Measurements from ENCODE around the gene PPP1R13B. TPM values are rescaled to one million over a fixed set of nuclear protein-coding genes. Genes with fewer than 3 reads are reported as not detected.

PPP1R13B gene
- polyA plus RNA-seq, 1 donor (not counting 4 experiments of a cell fraction or from before 2014, with no cell fraction given), result 7.7 TPM

DNA sequence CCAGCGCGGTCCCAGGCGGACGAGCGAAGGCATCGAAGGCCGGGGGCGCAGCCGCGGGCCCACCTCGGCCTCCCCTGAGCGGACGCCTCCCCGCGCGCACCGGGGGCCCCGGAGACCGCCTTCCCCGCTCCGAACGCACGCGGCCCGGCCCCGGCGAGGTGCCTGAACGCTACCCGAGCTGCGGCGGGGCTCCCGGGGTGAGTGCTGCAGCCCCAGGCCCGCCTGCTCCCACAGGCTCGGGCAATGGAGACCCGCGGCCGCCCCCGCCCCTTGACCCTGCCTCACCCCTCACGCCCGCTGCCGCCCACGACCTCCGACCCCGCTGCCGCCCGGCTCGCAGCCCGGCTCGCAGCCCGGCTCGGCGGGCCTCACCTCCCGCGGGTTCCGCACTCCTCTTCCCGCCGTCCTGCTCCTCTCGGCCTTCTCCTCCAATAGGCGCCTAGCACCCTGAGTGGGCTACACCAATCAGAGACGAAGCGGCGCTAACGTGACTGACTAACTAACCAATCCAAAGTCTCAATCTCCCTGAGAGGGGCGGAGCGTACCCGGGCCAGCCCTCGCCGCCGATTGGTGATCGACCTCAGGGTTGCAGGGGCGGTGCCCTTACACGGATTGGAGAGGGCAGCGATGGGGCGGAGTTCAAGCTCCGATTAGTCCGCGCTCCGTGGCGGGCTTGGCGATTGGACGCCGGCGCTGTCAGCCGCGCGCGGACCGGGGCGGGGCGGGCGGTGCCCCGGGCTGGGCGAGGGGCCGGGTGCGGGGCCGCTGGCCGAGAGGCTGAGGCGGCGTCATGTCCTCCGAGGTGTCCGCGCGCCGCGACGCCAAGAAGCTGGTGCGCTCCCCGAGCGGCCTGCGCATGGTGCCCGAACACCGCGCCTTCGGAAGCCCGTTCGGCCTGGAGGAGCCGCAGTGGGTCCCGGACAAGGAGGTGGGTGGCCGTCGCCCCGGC, 132.0 kb downstream of the PPP1R13B start, which contains the start of the genes XRCC3 and ZFYVE21:
TSS of gene XRCC3 (minus strand) at position 400 of the 949 bp plus-strand sequence. CDS start 4,364 bp downstream, outside the sequence.
TSS of gene ZFYVE21 (plus strand) at position 759 of the 949 bp plus-strand sequence. CDS start at position 791, 32 bp downstream.
- H4K20me1 ChIP-seq (ENCODE audit: control insufficient read depth, extremely low read depth, insufficient read depth, low read length), result peaks cover 14% of the 10 kb centered on the region
- peak within 1 kb of the TSS; percentile 84 for H3K4me2 ChIP-seq (ENCODE audit: control insufficient read depth, extremely low read depth, insufficient read depth, low read depth, low read length)
- H2AFZ ChIP-seq (ENCODE audit: control insufficient read depth, low read length), result peak within 1 kb of the TSS; percentile 40
- H3K9me1 ChIP-seq (ENCODE audit: control insufficient read depth, extremely low read depth, insufficient read depth, low read length), result peaks cover 3% of the 10 kb centered on the region
- no peaks in the 10 kb centered on the region for H3K27me3 ChIP-seq (ENCODE audit: control insufficient read depth, extremely low read depth, insufficient read depth, low read length)
- no peaks in the 10 kb centered on the region for H3K9me3 ChIP-seq (ENCODE audit: control insufficient read depth, low read depth, low read length)
- DNase-seq (ENCODE audit: low read depth, low spot score) (peak; percentile 95), FAIRE-seq (peak; percentile 90)
- peak within 1 kb of the TSS; percentile 49 for H3K27ac ChIP-seq (ENCODE audit: control insufficient read depth, insufficient read depth, low read length)
- peaks cover 66% of the 10 kb centered on the region for H3K79me2 ChIP-seq (ENCODE audit: control insufficient read depth, insufficient read depth, low read length)
- H3K4me1 ChIP-seq (ENCODE audit: control insufficient read depth, extremely low read depth, insufficient read depth, low read length), result peaks cover 63% of the 10 kb centered on the region
- peak within 1 kb of the TSS; percentile 81 for H3K9ac ChIP-seq (ENCODE audit: control insufficient read depth, extremely low read depth, insufficient read depth, low read length)
- H3K36me3 ChIP-seq (ENCODE audit: control insufficient read depth in 2 of 2, extremely low read depth in 1 of 2, insufficient read depth in 2 of 2, low read length in 2 of 2), result peaks cover 5 to 6% of the 10 kb centered on the region in 2 experiments
- TF ChIP-seq EZH2 (IDR thresholded peaks at IDR 0.05; ENCODE audit: low read length), result no peak
- TF ChIP-seq, protein P1, sequence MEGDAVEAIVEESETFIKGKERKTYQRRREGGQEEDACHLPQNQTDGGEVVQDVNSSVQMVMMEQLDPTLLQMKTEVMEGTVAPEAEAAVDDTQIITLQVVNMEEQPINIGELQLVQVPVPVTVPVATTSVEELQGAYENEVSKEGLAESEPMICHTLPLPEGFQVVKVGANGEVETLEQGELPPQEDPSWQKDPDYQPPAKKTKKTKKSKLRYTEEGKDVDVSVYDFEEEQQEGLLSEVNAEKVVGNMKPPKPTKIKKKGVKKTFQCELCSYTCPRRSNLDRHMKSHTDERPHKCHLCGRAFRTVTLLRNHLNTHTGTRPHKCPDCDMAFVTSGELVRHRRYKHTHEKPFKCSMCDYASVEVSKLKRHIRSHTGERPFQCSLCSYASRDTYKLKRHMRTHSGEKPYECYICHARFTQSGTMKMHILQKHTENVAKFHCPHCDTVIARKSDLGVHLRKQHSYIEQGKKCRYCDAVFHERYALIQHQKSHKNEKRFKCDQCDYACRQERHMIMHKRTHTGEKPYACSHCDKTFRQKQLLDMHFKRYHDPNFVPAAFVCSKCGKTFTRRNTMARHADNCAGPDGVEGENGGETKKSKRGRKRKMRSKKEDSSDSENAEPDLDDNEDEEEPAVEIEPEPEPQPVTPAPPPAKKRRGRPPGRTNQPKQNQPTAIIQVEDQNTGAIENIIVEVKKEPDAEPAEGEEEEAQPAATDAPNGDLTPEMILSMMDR (optimal IDR thresholded peaks at IDR 0.05 in 1 of 3, IDR thresholded peaks at IDR 0.05 in 1 of 3, conservative IDR thresholded peaks at IDR 0.05 in 1 of 3; ENCODE audit: extremely low read depth in 1 of 3, insufficient read depth in 2 of 3, low read length in 3 of 3), result no peak
- dilution Hi-C loops (cut with MboI; ENCODE audit: extremely low pct_ligation_motif_present, low sequenced_read_pairs), result no loop called here
- peak within 1 kb of the TSS; percentile 72 to 92 (median 86) for H3K4me3 ChIP-seq (ENCODE audit: control insufficient read depth in 2 of 3, extremely low read depth in 1 of 3, insufficient read depth in 2 of 3, low read depth in 1 of 3, low read length in 3 of 3)

GRCh38 chr14:103714063-103714724, 133.2 kb downstream of the PPP1R13B start:
- DNase-seq (ENCODE audit: low read depth, low spot score) (no peak), FAIRE-seq (no peak)
- dilution Hi-C loops (cut with MboI; ENCODE audit: extremely low pct_ligation_motif_present, low sequenced_read_pairs), result no loop called here
- TF ChIP-seq, protein P1 (optimal IDR thresholded peaks at IDR 0.05 in 1 of 3, IDR thresholded peaks at IDR 0.05 in 1 of 3, conservative IDR thresholded peaks at IDR 0.05 in 1 of 3; ENCODE audit: extremely low read depth in 1 of 3, insufficient read depth in 2 of 3, low read length in 3 of 3), result no peak
- TF ChIP-seq EZH2 (IDR thresholded peaks at IDR 0.05; ENCODE audit: low read length), result no peak
- Histone ChIP-seq H4K20me1 (ENCODE audit: control insufficient read depth, extremely low read depth, insufficient read depth, low read length) (peaks cover 14% of the 10 kb centered on the region), H3K4me2 (ENCODE audit: control insufficient read depth, extremely low read depth, insufficient read depth, low read depth, low read length) (peak overlapping the region; percentile 84), H3K79me2 (ENCODE audit: control insufficient read depth, insufficient read depth, low read length) (peaks cover 57% of the 10 kb centered on the region), H3K27ac (ENCODE audit: control insufficient read depth, insufficient read depth, low read length) (peak overlapping the region; percentile 49), H3K4me3 (ENCODE audit: control insufficient read depth in 2 of 3, extremely low read depth in 1 of 3, insufficient read depth in 2 of 3, low read depth in 1 of 3, low read length in 3 of 3) (peak overlapping the region; percentile 63 to 92 (median 72)), H3K9me1 (ENCODE audit: control insufficient read depth, extremely low read depth, insufficient read depth, low read length) (peaks cover 3% of the 10 kb centered on the region), H2AFZ (ENCODE audit: control insufficient read depth, low read length) (no peak overlapping the region), H3K36me3 (ENCODE audit: control insufficient read depth in 2 of 2, extremely low read depth in 1 of 2, insufficient read depth in 2 of 2, low read length in 2 of 2) (peaks cover 6 to 9% of the 10 kb centered on the region in 2 experiments), H3K9me3 (ENCODE audit: control insufficient read depth, low read depth, low read length) (no peaks in the 10 kb centered on the region), H3K4me1 (ENCODE audit: control insufficient read depth, extremely low read depth, insufficient read depth, low read length) (peaks cover 66% of the 10 kb centered on the region), H3K27me3 (ENCODE audit: control insufficient read depth, extremely low read depth, insufficient read depth, low read length) (no peaks in the 10 kb centered on the region), H3K9ac (ENCODE audit: control insufficient read depth, extremely low read depth, insufficient read depth, low read length) (peak overlapping the region; percentile 81)
